KMS-11 (cell line): Measurements from ENCODE around the gene PAK6.

ENCODE experiments used
- H2AFZ ChIP-seq: fragments of 200-600 bp; sonication (generic); 2 replicates; pipeline ENCODE4 v1.6.1; 2016; ENCODE audit warnings: antibody characterized with exemption, mixed run types, low read depth
- H3K27ac ChIP-seq: fragments of 200-600 bp; sonication (generic); 2 replicates; pipeline ENCODE4 v1.6.1; 2016; ENCODE audit warnings: mild to moderate bottlenecking, mixed run types
- H3K27me3 ChIP-seq: fragments of 200-600 bp; sonication (generic); 2 replicates; pipeline ENCODE4 v1.6.1; 2017; ENCODE audit warnings: mild to moderate bottlenecking, low read depth, mixed run types, moderate library complexity; ENCODE audit not compliant: insufficient read depth
- H3K36me3 ChIP-seq: fragments of 200-600 bp; sonication (generic); 2 replicates; pipeline ENCODE4 v1.6.1; 2017; ENCODE audit warnings: mild to moderate bottlenecking, mixed run types; ENCODE audit not compliant: insufficient read depth
- H3K4me1 ChIP-seq: fragments of 200-600 bp; sonication (generic); 2 replicates; pipeline ENCODE4 v1.6.1; 2016; ENCODE audit warnings: mild to moderate bottlenecking, low read depth, mixed run types; ENCODE audit not compliant: poor library complexity, severe bottlenecking
- H3K4me2 ChIP-seq: fragments of 200-600 bp; sonication (generic); 2 replicates; pipeline ENCODE4 v1.7.0; 2016; ENCODE audit warnings: mild to moderate bottlenecking, mixed run types
- H3K4me3 ChIP-seq: fragments of 200-600 bp; sonication (generic); IDR thresholded peaks from 2 replicates; pipeline ENCODE4 v1.6.1; 2017; ENCODE audit warnings: low read depth, low read length, mixed read lengths; ENCODE audit not compliant: insufficient read depth
- H3K79me2 ChIP-seq: fragments of 200-600 bp; sonication (generic); 2 replicates; pipeline ENCODE4 v1.6.1; 2016; ENCODE audit warnings: low read depth, mixed run types; ENCODE audit not compliant: insufficient read depth
- H3K9ac ChIP-seq: fragments of 200-600 bp; sonication (generic); 2 replicates; pipeline ENCODE4 v1.6.1; 2016; ENCODE audit warnings: mild to moderate bottlenecking, mixed run types
- H4K20me1 ChIP-seq: fragments of 200-600 bp; sonication (generic); 2 replicates; pipeline ENCODE4 v1.6.1; 2016; ENCODE audit warnings: mild to moderate bottlenecking, mixed run types; ENCODE audit not compliant: insufficient read depth
- TF ChIP-seq, protein P1 (sequence below): fragments of 200-600 bp; sonication (generic); conservative IDR thresholded peaks from 2 replicates; pipeline ENCODE4 v1.6.1; 2017; ENCODE audit warnings: low read depth, mild to moderate bottlenecking, antibody characterized with exemption, low read length, moderate library complexity, mixed read lengths

Gene PAK6

DNA sequence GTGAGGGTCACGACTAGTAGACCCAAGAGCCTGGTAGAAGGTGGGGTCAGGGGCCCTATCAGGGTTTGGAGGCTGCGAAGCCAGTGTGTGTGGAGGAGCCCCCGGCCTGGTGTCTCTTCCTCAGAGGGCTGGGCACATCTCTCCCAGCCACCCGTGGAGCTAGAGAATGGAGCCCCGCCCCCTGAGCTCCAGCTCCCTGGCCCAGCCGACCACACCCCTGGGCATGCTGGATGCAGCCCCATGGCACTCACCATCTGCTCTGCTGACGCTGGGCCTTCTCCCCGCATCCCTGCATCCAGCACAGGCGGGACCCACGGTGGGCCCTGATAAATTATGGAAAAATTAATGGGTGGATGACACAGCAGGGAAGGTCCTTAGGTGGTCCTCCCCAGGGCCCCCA, 26.5 kb downstream of the PAK6 start:
- Histone ChIP-seq H4K20me1 (no peaks in the 10 kb centered on the region), H3K27ac (no peak overlapping the region), H3K79me2 (no peaks in the 10 kb centered on the region), H2AFZ (no peak overlapping the region), H3K36me3 (no peaks in the 10 kb centered on the region), H3K9ac (no peak overlapping the region), H3K4me3 (no peak overlapping the region), H3K4me1 (no peaks in the 10 kb centered on the region), H3K27me3 (no peaks in the 10 kb centered on the region), H3K4me2 (no peak overlapping the region)
- TF ChIP-seq, protein P1, sequence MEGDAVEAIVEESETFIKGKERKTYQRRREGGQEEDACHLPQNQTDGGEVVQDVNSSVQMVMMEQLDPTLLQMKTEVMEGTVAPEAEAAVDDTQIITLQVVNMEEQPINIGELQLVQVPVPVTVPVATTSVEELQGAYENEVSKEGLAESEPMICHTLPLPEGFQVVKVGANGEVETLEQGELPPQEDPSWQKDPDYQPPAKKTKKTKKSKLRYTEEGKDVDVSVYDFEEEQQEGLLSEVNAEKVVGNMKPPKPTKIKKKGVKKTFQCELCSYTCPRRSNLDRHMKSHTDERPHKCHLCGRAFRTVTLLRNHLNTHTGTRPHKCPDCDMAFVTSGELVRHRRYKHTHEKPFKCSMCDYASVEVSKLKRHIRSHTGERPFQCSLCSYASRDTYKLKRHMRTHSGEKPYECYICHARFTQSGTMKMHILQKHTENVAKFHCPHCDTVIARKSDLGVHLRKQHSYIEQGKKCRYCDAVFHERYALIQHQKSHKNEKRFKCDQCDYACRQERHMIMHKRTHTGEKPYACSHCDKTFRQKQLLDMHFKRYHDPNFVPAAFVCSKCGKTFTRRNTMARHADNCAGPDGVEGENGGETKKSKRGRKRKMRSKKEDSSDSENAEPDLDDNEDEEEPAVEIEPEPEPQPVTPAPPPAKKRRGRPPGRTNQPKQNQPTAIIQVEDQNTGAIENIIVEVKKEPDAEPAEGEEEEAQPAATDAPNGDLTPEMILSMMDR = no peak

DNA sequence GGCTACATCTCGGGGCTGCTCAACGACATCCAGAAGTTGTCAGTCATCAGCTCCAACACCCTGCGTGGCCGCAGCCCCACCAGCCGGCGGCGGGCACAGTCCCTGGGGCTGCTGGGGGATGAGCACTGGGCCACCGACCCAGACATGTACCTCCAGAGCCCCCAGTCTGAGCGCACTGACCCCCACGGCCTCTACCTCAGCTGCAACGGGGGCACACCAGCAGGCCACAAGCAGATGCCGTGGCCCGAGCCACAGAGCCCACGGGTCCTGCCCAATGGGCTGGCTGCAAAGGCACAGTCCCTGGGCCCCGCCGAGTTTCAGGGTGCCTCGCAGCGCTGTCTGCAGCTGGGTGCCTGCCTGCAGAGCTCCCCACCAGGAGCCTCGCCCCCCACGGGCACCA, 27.0 kb downstream of the PAK6 start:
- Histone ChIP-seq H4K20me1 (no peaks in the 10 kb centered on the region), H3K36me3 (no peaks in the 10 kb centered on the region), H3K27ac (no peak overlapping the region), H3K4me1 (no peaks in the 10 kb centered on the region), H3K9ac (no peak overlapping the region), H3K79me2 (no peaks in the 10 kb centered on the region), H3K4me2 (no peak overlapping the region), H3K4me3 (no peak overlapping the region), H2AFZ (no peak overlapping the region), H3K27me3 (no peaks in the 10 kb centered on the region)
- TF ChIP-seq, protein P1 = no peak

DNA sequence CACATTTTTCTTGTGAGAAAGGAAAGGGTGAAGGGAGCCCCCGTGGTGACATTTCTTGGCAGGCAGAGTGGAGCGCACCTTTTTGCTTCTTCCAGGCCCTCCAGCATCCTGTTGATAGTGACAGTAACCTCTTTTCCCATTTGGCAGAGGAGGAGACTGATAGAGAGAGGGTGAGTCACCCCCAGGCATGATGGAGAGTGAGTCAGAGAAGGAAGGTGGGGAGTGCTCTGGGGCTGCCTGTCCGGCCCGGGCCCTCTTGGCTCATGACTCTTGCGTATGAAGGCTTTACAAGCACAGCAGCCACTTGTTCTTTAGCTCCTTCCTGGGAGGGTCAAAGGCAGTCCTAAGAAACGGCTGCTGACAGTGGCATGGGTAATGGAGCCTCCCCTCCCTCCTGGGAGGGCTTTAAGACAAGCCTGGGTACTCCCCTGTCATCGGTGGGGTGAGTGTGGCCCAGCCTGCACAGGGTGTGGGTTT, 28.0 kb downstream of the PAK6 start:
- Histone ChIP-seq H4K20me1 (no peaks in the 10 kb centered on the region), H3K9ac (no peak overlapping the region), H3K27ac (no peak overlapping the region), H3K4me1 (no peaks in the 10 kb centered on the region), H3K27me3 (no peaks in the 10 kb centered on the region), H3K4me3 (no peak overlapping the region), H3K79me2 (no peaks in the 10 kb centered on the region), H2AFZ (no peak overlapping the region), H3K4me2 (no peak overlapping the region), H3K36me3 (no peaks in the 10 kb centered on the region)
- TF ChIP-seq, protein P1 = no peak

DNA sequence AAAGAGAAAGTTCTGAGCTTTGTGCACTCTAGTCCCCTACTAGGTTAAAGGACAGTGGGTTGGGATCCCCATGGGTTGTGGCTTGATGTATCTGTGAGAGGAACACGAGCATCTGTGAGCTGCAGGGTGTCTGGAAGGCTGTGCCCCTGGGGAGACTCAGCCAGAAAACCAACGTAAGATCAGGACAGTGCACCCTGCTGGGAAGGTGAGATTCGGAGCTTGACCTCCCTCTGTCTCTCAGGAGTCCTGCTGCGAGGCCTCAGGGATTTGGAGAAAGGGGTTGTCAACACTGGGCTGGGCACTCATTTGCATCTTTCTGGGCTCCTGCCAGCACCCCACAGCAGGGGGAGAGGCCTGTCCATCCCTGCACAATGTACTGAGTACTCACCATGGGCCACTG, 28.8 kb downstream of the PAK6 start:
- no peaks in the 10 kb centered on the region for H3K36me3 ChIP-seq
- no peaks in the 10 kb centered on the region for H3K79me2 ChIP-seq
- no peaks in the 10 kb centered on the region for H3K4me1 ChIP-seq
- no peak overlapping the region for H3K4me3 ChIP-seq
- H4K20me1 ChIP-seq = no peaks in the 10 kb centered on the region
- H3K4me2 ChIP-seq = no peak overlapping the region
- H3K27ac ChIP-seq = no peak overlapping the region
- H3K27me3 ChIP-seq = no peaks in the 10 kb centered on the region
- no peak overlapping the region for H2AFZ ChIP-seq
- no peak overlapping the region for H3K9ac ChIP-seq
- TF ChIP-seq, protein P1 = no peak
